ENCODE measurements around the gene ABAT.
"Not testable (repeated sequence)": the region's sequence is repeated elsewhere in the genome, so short reads cannot be mapped to it uniquely, and the experiment has no call there.

The ABAT gene

DNA sequence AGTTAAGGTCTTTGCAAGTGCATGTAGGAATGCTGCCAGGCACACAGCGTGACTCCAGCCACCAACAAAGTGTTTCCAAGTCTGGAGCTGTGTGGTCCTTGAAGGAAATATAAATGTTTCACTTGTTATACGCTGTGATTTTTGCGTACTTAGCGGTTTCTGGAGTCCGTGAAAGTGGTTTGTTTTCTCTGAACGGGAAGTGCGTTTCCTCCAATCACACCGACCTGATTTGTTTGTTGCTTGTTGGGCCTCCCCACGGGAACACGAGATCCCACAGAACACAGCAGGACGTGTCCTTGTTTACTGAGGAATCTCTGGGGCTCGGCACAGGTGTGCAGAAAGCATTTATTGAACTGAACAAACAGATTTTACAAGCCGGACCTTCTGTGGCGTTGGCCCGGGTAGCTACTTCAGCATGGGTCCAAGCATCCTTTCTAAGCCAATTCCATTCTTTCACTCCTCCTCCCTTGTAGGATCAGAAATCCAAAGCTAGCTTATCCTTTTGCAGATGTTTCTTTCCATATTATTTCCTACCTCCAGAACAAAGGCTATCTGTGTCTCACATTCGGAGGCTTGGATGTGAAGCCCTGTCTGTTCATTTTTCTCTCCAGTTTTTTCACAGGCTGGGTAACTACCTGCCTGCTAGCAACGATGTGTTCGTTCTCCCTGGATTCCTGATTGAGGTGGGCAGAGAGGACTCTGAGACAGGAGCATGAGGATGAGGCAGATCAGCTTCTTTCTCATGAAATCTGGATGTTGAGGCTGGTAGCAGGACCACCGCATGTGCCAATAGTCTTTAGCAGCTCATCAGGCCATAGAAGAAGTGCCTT is 44.6 kb downstream of the ABAT start:
- no peak for DNase-seq

DNA sequence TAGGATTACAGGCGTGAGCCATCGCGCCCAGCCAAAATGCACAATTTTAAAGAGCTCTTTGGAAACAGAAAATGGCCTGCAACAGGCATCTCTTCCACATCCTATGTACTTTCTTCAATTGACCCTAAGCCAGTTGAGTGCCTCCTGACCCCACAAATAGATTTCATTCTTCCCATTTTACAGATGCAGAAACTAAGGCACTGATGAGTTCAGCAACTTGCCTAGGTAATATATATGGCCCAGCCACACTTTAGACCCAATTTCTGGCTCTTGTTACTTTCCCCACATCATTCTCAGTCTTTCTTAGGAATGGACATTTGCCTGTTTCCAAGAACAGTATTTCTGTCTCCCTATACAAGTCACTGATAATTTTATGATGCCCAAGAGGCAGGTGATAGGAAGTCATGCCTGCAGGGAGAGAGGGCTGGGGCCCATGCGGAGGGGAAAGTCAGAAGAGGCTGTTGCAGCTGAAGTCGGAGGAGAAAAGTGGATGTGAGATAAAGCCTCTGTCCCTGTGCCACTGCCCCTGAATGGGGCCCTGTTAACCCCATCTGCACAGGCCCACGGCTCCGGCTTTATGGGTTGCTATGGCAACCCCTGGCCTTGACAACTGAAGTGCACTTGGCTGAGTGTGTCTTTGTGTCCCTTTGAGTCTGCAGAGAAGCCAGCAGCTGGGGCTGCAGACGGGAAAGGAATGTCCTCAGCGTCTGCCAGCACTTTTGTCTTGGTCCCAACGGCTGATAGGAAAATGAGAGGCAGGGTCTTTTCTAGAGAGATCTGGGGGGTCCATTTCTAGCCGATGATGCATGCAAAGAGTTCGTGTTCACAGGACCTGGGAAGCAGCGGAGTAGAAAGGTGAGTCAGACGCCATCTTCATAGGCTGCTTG is 45.9 kb downstream of the ABAT start:
- DNase-seq = no peak

DNA sequence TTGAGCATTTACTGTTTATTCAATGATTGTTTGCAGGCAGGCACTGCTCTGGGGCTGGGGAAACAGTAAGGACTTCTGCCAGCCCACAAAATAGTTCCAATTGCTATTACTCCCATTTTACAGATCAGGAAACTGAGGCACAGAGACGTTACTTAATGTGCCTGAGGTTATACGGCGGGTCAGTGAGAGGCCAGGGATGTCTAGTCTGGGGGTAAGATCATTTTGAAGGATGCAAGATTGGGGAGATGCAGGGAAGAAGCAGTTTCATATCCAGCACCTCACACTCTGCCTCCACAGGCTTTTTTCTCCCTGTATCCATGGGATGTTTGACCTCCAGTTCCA is 46.5 kb downstream of the ABAT start:
- no peak for DNase-seq

DNA sequence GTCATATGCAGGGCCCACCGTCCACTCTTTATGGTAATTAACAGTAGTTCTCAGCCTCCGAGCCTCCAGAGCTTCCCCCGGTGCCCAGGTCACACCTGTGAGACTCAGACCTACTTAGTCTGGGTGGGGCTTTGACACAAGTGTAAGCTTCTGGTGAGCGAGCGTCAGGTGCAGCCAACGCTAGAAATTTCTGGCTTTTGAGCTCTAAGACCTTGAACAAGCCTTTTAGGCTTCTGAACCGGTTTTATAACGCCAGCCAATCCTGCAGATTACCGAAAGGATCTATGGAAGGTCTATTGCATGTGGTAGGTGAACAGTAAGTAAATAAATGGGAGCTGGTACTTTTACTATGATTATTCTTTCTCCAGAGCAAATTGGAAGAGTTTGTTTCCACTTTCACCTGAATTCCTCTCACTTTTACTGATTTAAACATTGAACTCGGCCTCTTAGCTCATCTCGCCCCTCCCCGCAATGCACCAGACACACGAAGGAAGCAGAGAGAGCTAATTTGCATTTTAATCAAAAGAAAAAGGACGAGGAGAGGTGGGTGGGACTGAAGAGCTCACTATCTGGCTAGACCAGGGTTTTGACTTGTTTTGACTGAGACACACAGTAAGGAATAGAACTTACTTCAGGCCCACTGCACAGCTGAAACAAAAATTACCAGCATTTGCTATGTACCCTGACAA is 47.1 kb downstream of the ABAT start:
- no peak for DNase-seq

DNA sequence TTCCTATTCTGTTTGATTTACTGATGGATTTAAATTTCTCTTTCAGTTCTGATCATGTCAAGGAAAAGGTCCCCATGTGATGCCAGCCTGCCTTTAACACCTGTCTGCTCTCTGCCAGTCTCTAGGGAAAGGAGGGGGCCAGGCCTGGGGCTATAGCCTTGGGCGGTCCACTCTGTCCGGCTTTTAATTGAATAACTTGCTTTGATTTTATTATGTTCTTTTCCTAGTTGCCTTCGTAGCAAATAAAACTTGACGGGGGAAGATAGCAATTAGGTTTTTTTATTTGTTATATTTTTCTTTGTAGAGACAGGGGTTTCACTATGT is 47.6 kb downstream of the ABAT start:
- DNase-seq = no peak

DNA sequence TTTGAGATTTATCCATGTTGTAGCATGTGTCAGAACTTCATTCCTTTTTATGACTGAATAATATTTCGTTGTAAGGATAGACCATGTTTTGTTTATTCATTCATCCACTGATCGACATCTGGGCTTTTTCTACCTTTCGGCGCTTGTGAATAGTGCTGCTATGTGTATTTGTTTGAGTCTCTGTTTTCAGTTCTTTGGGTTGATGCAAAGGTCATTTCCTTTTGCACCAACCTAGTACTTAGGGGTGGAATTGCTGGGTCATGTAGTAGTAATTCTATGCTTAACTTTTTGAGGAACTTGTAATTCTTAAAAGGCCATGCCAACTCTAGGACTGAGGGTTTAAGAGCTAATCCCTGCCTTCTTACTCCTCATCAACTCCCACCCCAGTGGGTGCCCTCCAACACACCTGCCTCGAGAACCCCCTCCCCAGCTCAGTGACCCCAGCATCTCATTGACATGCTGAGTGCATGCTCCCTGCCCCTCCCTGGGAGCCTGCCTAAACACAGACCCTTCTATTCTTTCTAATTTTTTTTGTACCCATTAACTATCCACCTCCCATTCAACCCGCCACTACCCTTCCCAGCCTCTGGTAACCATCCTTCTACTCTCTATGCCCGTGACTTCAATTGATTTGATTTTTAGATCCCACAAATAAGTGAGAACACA is 51.2 kb downstream of the ABAT start:
- no peak for DNase-seq

DNA sequence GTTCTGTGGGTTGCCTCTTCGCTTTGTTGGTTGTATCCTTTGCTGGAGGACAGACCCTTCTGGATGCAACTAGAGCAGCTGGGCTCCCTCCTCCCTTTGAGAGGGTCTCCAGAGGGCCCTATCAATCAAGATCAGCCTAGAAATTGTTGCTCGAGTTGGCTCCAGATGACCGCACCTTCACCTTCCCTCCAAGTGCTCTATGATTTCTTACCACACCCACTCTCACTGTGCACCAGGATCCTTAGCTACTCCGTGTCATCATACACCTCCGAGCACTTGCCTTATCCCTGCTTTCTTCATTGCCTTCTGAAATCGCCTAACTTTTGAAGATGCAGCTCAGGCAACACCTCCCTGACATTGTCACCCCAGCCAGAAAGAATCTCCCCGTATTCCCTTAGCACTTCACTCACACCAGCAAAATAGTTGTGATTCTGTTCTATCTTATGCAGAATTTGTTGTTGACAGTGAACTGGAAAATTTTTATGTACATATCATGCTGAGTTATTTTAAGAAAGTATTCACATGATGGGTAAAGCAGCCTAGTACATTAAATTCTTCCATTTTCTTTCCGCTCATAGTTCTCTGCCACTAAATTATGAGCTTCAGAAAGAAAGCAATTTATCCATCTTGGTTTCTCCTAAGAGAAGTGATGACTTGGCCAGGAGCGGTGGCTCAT is 52.9 kb downstream of the ABAT start:
- DNase-seq = no peak

DNA sequence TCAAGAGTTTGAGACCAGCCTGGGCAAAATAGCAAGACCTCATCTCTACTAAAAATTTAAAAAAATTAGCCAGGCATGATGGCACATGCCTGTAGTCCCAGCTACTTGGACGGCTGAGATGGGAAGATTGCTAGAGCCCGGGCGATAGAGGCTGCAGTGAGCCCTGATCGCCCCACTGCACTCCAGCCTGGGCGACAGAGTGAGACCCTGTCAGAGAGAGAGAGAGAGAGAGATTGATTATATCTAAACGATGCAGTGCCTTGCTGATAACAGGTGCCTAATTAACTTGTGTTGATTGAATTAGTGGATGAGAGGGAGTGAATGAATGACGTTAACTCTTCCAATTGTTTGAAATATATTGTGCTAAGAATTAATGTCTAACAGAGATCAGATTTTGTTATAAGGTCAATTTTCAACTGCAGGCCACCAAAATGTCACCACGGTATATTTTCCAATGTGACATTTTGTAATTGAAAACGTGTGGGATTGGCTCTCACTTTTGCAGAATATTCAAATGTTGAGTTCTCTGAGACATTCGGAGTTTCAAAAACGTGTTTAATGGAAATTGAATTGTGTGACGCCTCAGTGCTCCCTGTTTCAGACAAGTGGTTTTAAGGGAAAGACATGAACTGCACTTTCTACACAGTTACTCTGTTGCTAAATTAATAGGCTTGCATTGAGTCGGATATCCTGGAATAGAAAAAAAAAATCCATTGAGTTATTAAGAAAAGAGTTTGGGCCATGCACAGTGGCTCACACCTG is 53.6 kb downstream of the ABAT start:
- DNase-seq = no peak

DNA sequence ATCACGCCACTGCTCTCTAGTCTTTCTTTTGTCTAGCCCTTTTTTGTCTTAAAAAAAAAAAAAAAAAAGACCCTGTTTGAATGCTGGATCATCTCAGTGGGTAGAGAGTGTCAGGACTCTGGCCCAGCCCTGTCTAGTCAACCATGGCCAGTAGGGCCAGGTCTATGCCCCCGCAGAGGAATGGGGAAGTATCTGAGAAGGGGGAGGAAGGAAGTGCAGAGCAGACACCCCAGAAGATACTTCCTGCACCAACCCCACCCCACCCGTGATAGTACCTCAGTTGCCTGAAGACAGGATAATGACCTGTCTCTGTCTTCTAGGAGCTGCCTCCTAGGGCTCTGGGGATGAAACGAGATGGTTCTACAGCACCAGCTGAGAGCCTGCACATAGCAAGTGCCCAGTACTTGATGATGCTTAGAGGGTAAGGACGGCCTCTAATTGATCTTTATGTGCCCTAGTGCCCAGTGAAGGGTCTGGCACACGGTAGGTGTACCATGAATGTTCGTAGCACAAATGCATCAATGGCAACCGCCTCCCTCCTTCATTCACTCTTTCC is 55.4 kb downstream of the ABAT start:
- DNase-seq = no peak

DNA sequence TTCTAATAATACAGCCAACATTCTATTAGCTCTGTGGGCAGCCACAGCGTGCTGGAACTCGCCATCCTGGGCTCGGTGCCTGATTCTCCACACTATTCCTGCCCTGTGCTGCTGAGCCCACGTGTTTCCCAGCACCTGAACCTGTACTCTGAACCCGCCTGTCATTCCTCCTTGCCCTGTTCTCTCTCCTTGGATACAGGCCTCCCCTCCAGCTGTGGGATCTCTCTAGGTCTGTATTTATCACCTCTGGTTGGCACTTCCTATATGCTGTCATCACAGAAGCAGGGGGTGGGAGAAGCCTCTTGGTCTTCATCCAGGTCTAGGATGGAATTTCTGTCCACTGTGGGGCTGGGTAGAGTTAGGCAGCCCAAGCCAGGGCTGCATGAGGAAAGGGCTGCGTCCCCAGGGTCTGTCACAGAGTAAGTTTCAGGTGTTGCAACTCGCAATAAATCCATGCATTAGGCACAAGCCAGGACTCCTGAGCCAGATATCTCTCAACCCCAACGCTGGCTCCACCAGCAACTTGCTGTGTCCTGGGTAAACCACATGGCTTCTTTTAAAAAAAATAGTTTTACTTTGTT is 56.0 kb downstream of the ABAT start:
- no peak for DNase-seq

DNA sequence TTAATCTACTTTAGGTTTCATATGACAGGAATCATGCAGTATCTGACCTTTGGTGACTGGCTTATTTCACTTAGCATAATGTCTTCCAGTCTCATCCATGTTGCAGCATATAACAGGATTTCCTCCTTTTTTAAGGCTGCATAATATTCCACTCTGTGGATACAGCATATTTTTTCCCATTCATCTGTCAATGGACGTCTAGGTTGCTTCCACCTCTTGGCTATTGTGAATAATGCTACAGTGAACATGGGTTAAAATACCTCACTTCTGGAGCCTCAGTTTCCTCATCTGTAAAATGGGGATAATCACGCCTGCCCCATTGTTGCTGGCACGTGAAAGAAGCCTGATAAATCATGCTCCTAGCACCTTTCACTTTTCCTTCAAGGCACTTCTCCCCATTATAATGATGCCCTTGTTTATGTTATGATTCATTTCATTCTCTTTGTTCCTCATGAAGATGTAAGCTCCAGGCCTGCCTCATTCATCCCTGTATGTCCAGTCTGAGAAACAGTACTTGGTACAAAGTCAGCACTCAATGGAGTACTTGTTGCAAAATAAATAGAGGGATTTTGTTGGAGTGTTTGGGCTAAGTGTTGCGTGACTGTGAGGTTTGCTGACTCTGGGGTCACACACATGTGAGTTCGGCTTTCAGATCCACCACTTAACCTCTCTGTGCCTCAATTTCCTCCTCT is 59.6 kb downstream of the ABAT start:
- DNase-seq = no peak

DNA sequence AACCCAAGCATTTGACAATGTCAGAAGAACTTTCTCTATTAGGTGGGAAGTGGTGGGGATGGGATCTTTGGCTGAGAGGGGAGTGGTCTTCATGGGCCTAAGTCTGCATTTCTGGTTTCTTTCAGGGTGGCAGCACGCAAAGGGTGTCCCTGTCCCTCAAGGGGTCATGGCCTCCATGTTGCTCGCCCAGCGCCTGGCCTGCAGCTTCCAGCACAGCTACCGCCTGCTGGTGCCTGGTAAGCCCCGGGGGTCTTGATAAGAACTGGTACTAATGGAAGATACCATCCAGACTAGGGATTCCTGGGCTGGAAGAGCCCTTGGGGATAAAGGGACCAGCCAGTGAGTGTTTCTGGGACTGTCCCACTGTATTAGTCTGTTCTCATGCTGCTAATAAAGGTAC is 61.2 kb downstream of the ABAT start:
- no peak for DNase-seq

DNA sequence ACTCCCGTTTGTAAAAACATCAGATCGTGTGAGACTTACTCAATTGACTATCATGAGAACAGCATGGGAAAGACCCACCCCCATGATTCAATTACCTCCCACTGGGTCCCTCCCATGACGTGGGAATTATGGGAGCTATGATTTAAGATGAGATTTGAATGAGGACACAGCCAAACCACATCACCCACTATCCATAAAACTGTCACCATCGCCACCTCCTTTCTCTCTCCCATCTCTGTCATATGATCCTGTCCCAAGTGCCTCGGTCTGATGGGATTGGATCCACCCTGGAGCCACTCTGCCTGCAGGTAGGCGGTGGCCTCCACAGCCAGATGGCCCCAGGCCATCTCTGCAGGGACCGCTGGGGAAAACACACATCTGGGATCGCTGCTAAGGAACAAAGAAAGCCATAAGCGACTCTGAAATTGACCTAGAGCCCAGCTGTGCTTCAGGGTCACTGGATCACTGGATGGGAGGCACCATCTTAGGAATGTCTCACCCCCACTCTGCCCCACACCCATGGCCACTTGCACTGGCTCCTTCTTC is 61.8 kb downstream of the ABAT start:
- DNase-seq = no peak

DNA sequence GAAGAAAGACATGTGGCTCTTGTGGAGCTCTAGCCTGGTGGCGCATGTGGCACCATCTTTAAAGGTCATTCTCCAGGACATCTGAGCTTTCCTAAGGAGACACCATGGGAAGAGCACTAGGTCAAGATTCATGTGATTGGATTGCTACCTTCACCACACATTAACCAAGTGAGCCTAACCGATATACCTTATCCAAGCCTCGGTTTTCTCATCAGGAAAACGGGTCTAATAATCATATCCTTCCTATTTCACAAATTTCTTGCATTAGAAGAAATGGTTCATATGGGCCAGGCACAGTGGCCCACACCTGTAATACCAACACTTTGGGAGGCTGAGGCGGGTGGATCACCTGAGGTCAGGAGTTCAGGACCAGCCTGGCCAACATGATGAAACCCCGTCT is 64.7 kb downstream of the ABAT start:
- DNase-seq = no peak

DNA sequence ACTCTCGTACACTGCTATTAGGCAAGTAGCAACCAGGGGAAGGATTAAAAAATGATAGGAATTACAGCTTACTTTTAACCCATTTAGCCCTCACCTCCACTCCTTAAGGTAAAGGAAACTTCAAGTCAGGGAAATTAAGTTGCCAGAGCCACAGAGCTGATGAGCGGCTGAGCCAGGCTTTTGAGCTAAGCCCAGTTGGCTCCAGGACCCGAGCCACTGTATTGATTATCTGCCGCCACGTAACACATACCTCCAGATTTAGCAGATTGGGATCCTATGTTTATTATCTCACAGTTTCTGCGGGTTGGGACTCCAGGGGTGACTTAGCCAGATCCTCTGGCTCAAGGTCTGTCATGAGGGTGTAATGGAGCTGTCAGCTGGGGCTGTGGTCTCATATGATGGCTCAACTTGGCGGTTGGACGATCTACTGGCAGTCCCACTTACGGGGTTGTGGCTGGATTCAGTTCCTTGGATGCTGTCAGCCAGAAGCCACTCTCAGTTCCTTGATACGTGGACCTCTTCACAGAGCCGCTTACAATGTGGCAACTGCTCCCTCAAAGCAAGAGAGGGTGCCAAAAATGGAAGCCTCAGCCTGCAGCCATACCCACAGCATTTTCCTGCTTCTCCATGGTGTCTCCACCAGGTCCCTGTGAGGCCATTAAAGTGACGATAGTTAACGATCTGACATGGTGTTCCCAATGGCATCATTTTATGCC is 65.7 kb downstream of the ABAT start:
- DNase-seq = no peak

DNA sequence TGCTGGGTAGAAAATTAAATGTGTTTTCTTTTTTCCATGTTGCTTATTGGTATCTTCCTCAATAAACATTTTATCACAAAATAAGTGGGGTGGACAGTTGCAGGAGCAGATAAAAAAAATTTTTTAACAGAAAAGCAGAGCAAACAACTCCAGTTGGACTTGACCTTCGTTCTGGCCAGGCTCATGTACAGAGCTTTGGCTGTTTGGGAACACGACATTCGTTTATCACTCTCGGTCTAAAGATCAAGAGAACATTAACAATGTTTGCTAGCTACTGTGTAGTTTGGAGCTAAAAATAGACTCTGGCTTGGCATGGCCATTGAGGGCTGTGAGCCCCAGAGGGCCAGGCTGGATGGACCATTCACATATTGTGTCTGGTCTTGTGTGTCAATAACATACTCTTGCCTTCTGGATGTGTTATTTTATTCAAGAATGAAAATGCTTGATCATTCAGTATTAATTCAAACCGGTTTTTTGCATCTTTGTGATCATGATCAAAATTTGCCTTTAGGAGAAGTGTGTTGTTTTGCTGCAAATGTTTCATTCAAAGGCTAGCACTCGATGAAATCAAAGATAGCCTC is 66.4 kb downstream of the ABAT start:
- no peak for DNase-seq

DNA sequence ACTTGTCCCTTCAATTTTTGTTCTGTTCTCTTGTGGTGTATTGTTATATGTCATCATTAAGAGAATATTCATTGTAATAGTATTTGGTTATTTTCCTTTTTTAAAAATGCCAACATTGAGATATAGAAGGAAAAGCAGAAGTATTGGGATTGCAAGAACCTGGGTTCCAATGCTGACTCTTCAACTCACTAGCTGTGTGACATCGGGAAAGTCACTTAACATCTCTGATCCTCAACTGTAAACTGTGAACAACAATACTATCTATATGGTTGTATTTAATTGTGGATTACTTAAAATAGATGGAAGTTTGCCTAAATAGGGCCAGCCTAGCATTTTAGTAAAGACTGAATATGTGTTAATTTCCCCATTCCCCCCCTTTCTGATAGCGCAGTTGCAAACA is 67.2 kb downstream of the ABAT start:
- DNase-seq = no peak

DNA sequence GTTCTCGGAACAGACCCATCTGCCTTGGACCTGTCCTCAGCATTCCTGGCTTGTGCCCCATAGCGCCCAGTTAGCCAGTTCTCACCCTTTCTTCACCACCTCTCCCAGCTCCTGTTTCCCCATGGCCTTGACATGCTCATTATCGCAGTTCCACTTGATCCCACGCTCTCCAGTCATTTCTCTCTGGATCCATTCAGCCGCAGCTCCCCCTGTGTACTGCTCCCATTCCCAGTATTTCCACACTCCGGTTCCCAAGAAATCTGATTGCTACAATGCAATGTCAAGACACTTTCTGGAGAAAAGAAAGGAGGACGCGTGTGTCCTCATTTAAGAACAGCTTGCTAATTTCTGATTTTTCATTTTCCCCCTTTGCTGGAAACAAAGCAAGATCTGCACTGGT is 67.7 kb downstream of the ABAT start:
- DNase-seq = no peak

DNA sequence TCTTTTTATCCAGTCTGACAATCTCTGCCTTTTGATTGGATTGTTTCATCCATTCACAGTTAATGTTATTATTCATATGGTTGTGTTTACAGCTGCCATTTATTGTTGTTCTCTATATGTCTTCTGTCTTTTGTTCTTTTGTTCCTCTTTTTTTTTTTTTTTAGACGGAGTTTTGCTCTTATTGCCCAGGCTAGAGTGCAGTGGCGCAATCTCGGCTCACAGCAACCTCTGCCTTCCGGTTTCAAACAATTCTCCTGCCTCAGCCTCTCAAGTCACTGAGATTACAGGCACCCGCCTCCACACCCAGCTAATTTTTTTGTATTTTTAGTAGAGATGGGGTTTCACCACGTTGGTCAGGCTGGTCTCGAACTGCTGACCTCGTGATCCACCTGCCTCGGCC is 74.5 kb downstream of the ABAT start:
- DNase-seq = not testable (repeated sequence)

Data from NK-92 treated with Interleukin-12 subunit alpha and Interleukin-12 subunit beta, amount 100 ng/mL, for 24 hours (cell line).